Measurements from ENCODE around the gene ANXA10.

GRCh38 chr4:168174308-168174707 lies 82.0 kb downstream of the ANXA10 start:
- no peak for TF ChIP-seq POLR2A (IDR thresholded peaks at IDR 0.05; ENCODE audit: low read depth, low read length)
- no peak for TF ChIP-seq RCOR1 (IDR thresholded peaks at IDR 0.05; ENCODE audit: insufficient replicate concordance, low read length)
- no peak for TF ChIP-seq CTCF (conservative IDR thresholded peaks at IDR 0.05; ENCODE audit: low read depth, low read length)
